DOHH2 (cell line): Measurements from ENCODE around the gene COG1.

Experiments
- CTCF ChIP-seq: fragments of 200-600 bp; sonication (generic); IDR thresholded peaks from one replicate; pipeline ENCODE4 v1.5.1; 2014; ENCODE audit warnings: antibody characterized with exemption, mild to moderate bottlenecking, low read depth, low read length; ENCODE audit not compliant: poor library complexity, severe bottlenecking
- EZH2phosphoT487 ChIP-seq: fragments of 200-600 bp; sonication (generic); IDR thresholded peaks from 2 replicates; pipeline ENCODE4 v1.6.1; 2017; ENCODE audit warnings: borderline replicate concordance, mild to moderate bottlenecking, antibody characterized with exemption, low read length, moderate library complexity, mixed read lengths

DNA sequence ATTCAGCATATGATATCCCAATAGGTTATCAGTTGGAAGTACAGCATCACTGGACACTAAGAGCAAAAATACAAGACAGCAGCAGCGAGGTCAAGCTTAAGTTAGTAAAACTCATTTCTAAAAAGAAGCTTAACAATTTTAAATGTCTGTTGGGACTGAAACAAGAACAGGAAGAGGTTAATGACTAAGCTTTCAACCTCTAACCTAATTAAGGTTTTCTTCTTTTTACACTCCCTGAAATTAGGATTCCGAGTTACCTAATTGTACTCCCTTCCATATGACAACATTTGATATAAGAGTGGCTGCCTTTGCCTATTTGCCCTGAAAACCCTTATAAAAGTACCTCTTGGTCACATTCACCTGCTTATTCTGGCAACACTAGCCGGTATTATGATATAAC, 34.5 kb downstream of the COG1 start:
- TF ChIP-seq CTCF = no peak
- TF ChIP-seq EZH2phosphoT487 = no peak
